Prostate gland (tissue), 2 donors: ENCODE measurements around the gene BAIAP2L1.

Experiments
- POLR2A ChIP-seq: fragments of 450-650 bp; IDR thresholded peaks from one replicate; pipeline ENCODE4 v1.6.1; 2016; ENCODE audit warnings: antibody characterized with exemption, mild to moderate bottlenecking
- POLR2AphosphoS5 ChIP-seq: sonication (generic); formaldehyde crosslinking; IDR thresholded peaks from one replicate; pipeline ENCODE4 v1.6.1; 2017; ENCODE audit warnings: antibody characterized with exemption
- TF ChIP-seq, protein P1 (sequence below), 4 experiments: fragments of 200-600 bp in 2 of 4; fragments of 450-650 bp in 2 of 4; sonication (generic) in 2 of 4; IDR thresholded peaks; 1 replicate in 3 of 4; 2 replicates in 1 of 4; pipeline ENCODE4 v1.5.1; 2016 to 2019; ENCODE audit warnings: antibody characterized with exemption in 4 of 4, mild to moderate bottlenecking in 2 of 4, moderate library complexity in 2 of 4

DNA sequence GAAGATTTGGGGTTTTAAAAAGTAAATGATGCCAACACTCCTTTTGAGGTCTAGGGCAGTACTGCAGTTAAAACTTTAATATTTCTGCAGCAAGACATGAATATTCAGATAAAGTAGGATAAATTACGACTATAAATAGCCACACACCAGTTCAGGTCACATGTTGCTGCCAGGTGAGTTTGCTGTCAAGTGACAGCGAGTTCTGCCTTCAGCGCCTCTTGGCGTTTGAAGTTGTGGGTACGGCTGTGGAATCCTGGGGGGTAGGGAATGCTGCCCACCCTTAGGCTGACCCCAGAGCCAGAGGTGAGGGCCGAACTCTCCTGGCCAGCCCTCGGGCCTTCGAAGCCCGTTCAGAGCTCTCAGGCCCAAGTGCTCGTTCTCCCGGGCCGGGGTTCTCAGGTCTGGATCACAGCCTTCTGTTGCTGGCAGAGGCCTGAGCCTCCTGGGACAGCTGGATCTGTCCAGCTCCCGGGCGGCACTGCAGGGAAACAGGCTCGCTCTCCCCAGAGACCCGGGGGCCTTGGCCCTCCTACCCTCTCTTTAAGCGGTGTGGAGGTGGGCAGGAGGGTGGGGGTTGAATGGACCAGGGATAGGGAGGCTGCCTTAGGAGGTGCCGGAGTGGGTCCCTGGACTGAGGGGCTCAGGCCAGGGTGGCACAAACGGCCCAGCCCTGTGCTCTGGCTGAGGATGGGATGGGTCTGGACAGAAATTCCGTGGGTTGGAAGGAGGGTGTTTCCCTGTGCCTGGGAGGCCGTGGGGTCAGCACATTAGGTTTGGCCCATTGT is 114.0 kb downstream of the BAIAP2L1 start:
- no peak for TF ChIP-seq POLR2A
- TF ChIP-seq, protein P1, sequence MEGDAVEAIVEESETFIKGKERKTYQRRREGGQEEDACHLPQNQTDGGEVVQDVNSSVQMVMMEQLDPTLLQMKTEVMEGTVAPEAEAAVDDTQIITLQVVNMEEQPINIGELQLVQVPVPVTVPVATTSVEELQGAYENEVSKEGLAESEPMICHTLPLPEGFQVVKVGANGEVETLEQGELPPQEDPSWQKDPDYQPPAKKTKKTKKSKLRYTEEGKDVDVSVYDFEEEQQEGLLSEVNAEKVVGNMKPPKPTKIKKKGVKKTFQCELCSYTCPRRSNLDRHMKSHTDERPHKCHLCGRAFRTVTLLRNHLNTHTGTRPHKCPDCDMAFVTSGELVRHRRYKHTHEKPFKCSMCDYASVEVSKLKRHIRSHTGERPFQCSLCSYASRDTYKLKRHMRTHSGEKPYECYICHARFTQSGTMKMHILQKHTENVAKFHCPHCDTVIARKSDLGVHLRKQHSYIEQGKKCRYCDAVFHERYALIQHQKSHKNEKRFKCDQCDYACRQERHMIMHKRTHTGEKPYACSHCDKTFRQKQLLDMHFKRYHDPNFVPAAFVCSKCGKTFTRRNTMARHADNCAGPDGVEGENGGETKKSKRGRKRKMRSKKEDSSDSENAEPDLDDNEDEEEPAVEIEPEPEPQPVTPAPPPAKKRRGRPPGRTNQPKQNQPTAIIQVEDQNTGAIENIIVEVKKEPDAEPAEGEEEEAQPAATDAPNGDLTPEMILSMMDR (IDR thresholded peaks at IDR 0.05) = no peak
- TF ChIP-seq POLR2AphosphoS5 = no peak
